Measurements from ENCODE around the gene LBR.

DNA sequence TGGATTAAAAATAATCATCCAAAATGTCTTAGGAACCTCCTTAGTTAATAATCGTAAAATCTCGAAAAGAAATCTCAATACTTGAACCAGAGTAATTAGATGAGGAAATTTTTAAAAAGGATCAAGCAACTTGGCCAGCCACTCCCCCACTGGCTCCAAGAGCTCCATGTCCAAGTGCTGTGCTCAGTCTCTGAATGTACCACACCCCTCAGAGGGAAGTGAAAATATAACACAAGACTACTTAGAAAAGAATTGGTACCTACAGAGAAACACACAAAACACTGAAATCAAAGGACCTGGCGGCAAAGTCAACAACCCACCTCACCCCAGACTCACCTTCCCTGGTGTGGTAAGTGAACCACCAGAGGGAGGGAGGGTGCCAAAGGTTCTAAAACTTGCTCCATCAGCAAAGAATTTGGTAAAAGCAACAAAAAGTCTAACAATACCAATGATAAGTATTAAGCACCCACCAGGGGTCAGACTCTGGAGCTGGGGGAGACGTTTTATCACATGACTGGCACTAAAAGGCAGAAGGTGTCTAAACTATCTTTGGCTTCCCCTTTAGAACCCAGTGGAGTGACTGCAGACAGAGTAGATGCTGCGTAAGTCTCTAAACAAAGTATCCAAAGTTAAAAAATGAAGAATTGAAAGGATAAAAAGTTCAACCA lies 14.0 kb downstream of the LBR start:
- no peak for TF ChIP-seq CTCF (conservative IDR thresholded peaks at IDR 0.05; ENCODE audit: low read depth, low read length)
- no peak for TF ChIP-seq RFX5 (IDR thresholded peaks at IDR 0.05; ENCODE audit: low read depth, low read length)
- no peak for TF ChIP-seq CHD1 (IDR thresholded peaks at IDR 0.05; ENCODE audit: low read depth, low read length)
- TF ChIP-seq CEBPB (IDR thresholded peaks at IDR 0.05; ENCODE audit: low read depth, low read length) = no peak
- TF ChIP-seq FOS (IDR thresholded peaks at IDR 0.05; ENCODE audit: low read depth, low read length) = no peak
- TF ChIP-seq, protein P1, sequence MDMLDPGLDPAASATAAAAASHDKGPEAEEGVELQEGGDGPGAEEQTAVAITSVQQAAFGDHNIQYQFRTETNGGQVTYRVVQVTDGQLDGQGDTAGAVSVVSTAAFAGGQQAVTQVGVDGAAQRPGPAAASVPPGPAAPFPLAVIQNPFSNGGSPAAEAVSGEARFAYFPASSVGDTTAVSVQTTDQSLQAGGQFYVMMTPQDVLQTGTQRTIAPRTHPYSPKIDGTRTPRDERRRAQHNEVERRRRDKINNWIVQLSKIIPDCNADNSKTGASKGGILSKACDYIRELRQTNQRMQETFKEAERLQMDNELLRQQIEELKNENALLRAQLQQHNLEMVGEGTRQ (IDR thresholded peaks at IDR 0.05; ENCODE audit: low read depth, low read length) = no peak
- TF ChIP-seq RAD21 (IDR thresholded peaks at IDR 0.05; ENCODE audit: low read length) = no peak
- TF ChIP-seq MAFK (IDR thresholded peaks at IDR 0.05; ENCODE audit: low read depth, low read length) = no peak
- no peak for TF ChIP-seq BHLHE40 (IDR thresholded peaks at IDR 0.05; ENCODE audit: low read depth, low read length)
- no peak for TF ChIP-seq MXI1 (IDR thresholded peaks at IDR 0.05; ENCODE audit: borderline replicate concordance, low read depth, low read length)
- no peak for TF ChIP-seq POLR2A (IDR thresholded peaks at IDR 0.05; ENCODE audit: low read depth, low read length)
- no peak for TF ChIP-seq SMC3 (IDR thresholded peaks at IDR 0.05; ENCODE audit: low read depth, low read length)
- TF ChIP-seq RCOR1 (IDR thresholded peaks at IDR 0.05; ENCODE audit: insufficient replicate concordance, low read length) = no peak
- TF ChIP-seq MAZ (IDR thresholded peaks at IDR 0.05; ENCODE audit: borderline replicate concordance, low read depth, low read length) = no peak

Data from IMR-90 (cell line).